Measurements from ENCODE around the gene CREB3L2.

Gene CREB3L2

GRCh38 chr7:137895301-137896221, 106.3 kb downstream of the CREB3L2 start:
- DNase-seq, result no peak

- DNase-seq, result no peak
Observed at GRCh38 chr7:137893143-137893742, 108.6 kb downstream of the CREB3L2 start.

DNA sequence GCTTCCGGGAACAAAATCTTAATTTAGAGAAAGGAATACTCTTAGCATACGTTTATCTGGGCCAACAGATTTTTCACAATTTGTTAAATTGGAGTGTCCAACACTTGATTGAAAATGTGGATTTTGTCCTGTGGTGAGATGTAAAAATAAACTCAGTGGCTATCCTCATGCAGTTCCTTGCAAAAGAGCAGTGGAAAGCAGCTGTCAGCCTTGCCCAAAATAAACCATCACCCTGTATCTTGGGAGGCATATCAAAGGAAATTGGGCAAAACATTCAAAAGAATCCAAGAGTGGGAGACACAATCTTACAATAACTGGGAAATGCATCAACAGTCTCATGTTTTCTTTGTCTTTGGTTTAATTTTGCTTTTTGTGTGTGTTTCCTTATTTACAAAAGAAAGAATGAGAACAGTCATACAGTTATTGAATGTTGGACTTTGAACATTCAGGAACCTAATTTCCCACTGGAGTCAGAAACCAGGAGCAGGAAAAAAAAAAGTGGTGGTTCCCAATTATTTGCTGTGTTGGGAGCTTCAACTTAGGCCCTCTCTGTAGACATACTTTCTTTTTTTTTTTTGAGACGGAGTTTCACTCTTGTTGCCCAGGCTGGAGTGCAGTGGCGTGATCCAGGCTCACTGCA, 110.8 kb downstream of the CREB3L2 start:
- no peak for DNase-seq

DNA sequence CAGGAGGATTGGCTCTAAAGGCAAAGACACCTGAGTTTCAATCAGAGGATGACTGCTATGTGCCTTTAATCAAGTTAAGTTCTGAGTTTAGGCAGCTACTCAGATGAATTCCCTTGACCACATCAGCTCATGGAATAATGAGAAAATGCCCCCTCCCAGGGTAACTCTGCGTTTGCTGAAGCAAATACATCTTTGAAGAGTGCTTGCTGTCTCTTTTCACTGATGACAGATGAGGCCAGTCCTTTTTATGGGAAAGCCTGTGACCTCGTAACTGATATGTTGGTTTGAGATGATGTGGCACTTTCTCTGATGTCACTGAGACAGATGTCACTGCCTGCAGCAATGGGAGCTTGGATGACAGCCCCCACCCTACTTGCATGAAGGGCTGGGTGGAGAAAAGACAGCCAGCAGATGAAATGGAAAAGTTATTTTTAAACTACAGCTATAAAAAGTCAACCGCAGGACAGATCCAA, 111.4 kb downstream of the CREB3L2 start:
- DNase-seq, result no peak

DNA sequence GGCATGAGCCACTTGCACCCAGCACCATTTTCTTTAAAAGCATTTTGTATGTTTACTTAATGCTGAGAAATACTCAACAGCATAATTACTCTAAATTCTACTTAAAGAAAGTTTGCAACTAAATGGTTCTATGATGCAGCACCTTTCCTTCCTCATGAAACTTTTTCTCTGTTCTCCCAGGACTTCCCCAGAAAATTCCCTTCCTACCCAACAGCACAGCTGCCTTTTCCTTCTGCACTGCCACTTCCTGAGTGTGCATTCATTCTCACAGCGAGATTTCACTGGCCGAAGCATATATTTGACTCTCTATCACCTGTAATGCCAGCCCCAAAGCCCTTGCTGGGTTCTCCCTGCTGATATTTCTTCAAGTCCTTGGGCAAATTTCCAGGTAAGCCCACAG, 113.6 kb downstream of the CREB3L2 start:
- DNase-seq, result no peak

GRCh38 chr7:137886746-137887145, 115.1 kb downstream of the CREB3L2 start:
- peak; percentile 86 for DNase-seq

DNA sequence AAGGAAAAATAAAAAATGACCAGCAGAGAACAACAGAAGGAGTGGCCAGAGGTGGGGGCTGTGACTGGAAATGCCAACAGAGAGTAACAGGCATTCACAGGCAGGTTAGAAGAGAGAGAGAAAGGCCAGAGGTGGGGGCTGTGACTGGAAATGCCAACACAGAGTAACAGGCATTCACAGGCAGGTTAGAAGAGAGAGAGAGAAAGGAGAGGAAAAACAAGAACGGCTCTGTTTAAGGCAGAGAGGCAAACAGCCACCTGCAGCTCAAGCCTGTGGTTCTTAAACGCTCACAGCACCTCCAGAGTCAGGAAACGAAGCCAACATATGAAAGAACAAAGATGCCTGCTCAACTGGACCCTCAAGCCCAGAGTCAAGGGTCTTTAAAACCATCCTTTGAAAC, 115.6 kb downstream of the CREB3L2 start:
- DNase-seq, result no peak

DNA sequence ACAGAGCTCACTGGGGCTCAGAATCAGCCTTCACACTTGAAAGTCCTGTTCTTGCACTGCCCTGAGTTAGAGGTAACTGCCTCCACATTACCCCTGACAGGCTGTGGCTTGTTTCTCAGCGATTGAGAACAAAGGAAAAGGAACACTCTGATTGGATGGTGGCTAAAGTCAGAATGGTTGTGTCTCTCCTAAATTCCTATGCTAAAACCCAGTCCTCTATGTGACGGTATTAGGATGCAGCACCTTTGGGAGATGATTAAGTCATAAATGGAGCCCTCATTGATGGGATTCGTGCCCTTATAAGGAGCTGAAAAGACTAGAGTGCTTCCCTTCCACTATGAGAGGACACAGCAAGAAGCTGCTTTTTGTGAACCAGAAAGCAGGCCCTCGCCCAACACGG, 116.2 kb downstream of the CREB3L2 start:
- DNase-seq, result peak; percentile 55

DNA sequence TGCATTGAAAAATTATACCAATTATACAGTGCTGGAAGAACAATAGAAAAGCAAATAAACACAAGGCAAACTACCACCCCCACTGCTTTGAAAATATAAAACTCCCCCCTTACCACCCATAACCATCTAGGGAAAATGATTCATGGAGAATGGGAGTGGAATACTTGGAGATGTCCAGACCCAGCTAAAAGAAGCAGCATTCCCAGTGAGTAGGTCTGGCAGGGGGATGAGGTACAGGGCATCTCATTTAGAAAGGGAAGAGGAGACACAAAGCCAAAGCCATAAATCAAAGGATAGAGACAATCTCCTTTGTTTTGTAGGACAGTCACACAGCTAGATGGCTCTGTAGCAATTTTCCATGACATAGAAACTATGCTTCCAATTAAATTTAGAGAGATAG, 119.1 kb downstream of the CREB3L2 start:
- DNase-seq, result peak; percentile 54

GRCh38 chr7:137882261-137882668, 119.6 kb downstream of the CREB3L2 start:
- DNase-seq, result peak; percentile 98

- DNase-seq, result no peak
Observed at GRCh38 chr7:137881607-137882260, 120.2 kb downstream of the CREB3L2 start.

DNA sequence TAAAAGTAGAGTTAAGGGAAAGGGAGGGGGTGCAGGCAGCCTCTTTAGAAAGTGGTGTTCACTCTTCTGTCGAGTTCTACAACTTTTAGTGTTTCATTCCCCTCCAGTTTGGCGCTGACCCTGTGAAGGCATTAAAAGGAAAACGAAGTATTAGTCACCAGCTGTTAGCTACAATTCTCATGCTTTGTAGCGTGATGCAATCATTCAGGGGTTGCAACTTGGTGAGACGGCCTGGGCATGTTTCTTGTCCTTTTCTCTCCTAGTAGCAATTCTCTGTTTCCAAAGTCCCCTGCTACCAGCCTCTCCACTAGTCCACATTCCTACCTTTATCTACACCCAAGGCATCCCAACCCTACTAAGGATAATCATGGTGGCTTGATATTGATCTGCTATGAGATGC, 121.5 kb downstream of the CREB3L2 start:
- DNase-seq, result peak; percentile 81

DNA sequence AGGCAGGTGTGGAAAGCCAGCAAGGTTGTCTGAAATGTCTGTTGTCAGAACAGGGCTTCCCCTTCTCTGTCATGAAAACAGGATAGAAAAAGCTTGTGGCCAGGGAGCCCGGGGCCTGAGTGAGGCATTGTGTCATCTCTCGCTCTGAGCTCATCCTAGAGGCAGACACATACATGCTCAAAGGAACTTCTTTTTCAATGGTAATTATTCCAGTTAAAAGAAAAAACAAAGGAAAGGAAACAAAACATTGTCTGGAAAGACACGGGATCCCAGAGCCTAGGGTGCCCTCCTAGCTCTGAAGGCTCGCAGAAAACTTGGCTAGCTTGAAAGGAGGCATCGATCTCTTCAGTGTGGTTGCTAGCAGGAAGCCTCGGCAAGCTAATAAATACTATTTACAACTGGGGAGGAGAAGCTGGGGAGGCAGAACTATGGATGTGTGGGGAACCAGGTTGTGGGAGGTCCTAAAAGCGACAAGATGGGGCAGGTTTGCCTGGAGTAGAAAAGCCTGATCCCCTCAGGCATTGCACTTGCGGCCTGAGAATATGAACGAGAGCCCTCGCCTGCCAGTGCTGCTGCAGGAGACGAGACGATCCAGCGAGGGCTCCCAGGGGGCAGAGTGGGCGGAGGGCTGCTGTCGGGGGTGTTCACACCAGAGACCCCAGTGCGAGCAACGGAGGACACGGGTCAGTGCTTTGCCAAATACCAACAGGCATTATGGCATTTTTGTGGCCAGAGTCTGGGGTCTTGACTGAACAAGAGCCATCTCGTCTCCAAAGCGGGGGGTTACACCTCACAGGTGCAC, 122.3 kb downstream of the CREB3L2 start:
- peak; percentile 48 for DNase-seq

DNA sequence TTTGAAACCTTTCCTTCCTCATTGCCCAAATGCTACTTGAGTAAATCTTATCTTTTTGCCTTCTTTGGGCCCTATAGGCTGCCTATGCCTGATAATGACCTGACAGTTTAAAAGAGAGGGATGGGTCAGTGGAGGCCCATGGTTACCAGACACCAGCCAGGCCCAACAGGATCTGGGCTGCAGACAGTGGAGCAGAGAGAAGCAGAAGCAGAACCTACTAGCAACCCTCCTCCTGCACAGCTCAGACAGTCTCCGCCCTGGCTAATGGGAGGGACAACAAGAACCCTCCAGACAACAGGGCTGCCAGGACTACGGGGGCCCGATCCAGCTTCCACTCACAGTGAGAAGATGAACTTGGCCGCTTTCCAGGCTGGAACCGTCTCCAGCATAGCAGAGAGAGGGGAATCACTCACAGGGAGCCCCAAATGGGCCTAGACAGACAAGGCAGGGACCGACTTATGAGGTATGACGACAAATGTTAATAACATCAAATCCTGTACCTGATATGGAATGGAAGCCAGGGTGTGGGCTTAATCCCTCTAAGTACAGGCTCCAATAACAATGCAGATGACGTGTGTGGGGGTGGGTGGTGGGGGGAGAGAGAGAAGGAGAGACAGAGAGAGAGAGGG, 123.4 kb downstream of the CREB3L2 start:
- no peak for DNase-seq

- DNase-seq, result no peak
Observed at GRCh38 chr7:137877027-137877675, 124.7 kb downstream of the CREB3L2 start.

DNA sequence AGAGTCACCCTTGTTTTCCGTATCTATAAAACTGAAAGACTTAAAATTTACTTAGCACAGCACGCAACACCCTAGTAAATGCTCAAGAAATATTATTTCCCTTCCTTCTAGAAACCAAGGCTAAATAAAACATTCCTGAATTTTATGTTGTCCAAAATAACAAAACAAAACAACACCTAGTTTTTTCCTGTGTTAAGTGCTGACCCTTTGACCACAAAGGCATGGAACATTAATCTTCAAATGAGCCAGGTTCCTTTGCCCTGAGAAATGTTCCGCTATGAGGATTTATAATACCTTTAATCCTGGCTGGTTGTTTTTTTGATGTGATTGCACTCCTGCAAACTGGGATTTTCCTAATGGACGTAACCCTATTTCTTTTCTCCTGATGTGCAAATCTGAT, 126.1 kb downstream of the CREB3L2 start:
- DNase-seq, result no peak

- peak; percentile 98 for DNase-seq
Observed at GRCh38 chr7:137873979-137874777, 127.7 kb downstream of the CREB3L2 start.

DNA sequence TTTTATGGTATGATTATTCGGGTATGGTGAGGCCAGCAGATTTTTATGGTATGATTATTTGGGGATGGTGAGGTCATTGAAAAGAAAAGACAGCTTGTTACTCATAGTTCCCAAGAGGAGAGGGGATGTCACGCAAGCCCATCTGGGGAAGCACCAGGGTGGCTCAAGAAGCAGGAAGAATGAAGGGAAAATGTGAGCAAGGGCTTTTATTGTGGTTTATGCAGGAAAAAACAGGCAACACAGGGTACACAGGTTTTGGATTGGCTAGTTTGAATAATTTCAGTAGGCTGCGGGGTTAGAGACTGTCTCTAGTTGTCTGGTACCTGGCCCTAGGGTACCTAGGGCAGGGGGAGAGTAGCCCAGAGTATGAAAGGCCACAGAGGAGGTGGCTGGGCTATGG, 128.4 kb downstream of the CREB3L2 start:
- DNase-seq, result peak; percentile 97

DNA sequence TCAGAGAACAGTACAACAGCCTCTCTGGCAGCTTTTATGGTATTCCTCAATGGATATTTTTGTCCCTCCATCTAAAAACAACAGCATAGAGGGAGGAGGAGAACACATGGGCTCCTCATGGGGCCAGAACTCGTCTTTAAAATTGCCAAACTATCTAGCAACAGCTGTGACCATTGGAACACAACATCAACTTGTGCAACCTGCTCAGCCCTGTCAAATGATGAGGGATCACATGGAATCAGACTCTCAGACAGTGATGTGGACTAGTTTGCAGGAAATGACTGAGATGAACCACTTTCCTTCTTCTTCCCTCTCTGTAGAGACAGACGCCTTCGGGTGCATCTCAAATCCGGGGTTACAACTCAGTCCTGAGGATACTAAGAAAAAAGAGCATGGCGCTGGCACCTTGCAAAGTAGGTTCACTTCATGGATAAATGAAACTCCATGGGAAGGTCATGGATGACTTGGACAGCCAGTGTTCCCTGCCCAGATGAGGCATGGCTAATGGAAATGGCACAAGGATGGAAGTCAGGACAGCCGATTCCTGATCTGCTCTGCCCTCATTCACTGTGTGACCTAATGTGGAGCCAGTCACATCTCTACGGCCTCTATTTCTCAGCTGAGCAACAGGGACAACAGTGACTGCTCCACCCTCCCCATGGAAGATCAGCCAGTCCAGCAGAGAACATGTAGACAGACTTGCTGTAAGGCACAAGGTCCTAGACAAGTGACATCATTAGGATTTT, 130.5 kb downstream of the CREB3L2 start:
- no peak for DNase-seq

Data from fibroblast of skin of scalp (primary cell).